Measurements from ENCODE around the gene MSH3. TPM values are rescaled to one million over a fixed set of nuclear protein-coding genes. Genes with fewer than 3 reads are reported as not detected.

The MSH3 gene
- polyA plus RNA-seq, 1 of the 3 experiments (the other 2 are of a cell fraction): 3.5 TPM

DNA sequence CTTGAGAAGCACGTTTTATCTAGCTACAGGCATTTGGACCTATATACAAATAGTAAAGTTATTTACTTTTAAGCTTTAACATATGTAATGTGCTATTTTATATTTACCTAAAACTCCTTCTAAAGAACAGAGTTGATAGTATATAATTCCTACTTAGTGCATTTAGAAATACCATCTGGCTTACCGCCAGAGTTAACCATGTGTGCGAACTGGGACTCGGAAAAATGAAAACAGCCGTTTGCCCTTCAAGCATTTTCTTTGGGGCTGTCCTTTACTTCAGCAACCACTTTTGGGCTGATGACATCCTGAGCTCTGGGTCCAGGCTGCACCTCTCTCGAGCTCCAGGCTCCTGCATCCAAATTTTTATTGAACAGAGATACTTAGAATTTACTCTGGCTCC lies 22.3 kb downstream of the MSH3 start:
- Histone ChIP-seq H3K36me3 (replicated peaks in 1 of 2; ENCODE audit: control insufficient read depth in 1 of 2, insufficient read depth in 2 of 2, low read length in 1 of 2) (peaks cover 49 to 71% of the 10 kb centered on the region in 2 experiments), H3F3A (replicated peaks; ENCODE audit: insufficient read depth) (peaks cover 1% of the 10 kb centered on the region), H3K9ac (no peak overlapping the region), H3K4me2 (no peak overlapping the region), H3K79me2 (ENCODE audit: insufficient read depth) (no peaks in the 10 kb centered on the region), H4K20me1 (ENCODE audit: insufficient read depth) (no peaks in the 10 kb centered on the region), H3K4me1 (ENCODE audit: control insufficient read depth in 1 of 2, insufficient read depth in 2 of 2, low read depth in 1 of 2, low read length in 1 of 2) (peaks cover 0 to 5% of the 10 kb centered on the region in 2 experiments; a peak in 2 of 4 replicates), H3K4me3 (ENCODE audit: low read depth in 2 of 2, low read length in 1 of 2) (no peak overlapping the region), H3K9me3 (no peaks in the 10 kb centered on the region), H3K27ac (ENCODE audit: low read depth in 2 of 2, low read length in 1 of 2) (peak overlapping the region in 1 of 2 experiments; percentile 28; a peak in 2 of 4 replicates), H3K27me3 (ENCODE audit: insufficient read depth) (no peaks in the 10 kb centered on the region), H2AFZ (ENCODE audit: low read depth) (no peak overlapping the region), H3K9me2 (no peaks in the 10 kb centered on the region)
- 74% methylated on average over 6 of the region's 6 CpGs for WGBS (ENCODE audit: low lambda C conversion rate)
- peak; percentile 33 for DNase-seq
- TF ChIP-seq, protein P1, sequence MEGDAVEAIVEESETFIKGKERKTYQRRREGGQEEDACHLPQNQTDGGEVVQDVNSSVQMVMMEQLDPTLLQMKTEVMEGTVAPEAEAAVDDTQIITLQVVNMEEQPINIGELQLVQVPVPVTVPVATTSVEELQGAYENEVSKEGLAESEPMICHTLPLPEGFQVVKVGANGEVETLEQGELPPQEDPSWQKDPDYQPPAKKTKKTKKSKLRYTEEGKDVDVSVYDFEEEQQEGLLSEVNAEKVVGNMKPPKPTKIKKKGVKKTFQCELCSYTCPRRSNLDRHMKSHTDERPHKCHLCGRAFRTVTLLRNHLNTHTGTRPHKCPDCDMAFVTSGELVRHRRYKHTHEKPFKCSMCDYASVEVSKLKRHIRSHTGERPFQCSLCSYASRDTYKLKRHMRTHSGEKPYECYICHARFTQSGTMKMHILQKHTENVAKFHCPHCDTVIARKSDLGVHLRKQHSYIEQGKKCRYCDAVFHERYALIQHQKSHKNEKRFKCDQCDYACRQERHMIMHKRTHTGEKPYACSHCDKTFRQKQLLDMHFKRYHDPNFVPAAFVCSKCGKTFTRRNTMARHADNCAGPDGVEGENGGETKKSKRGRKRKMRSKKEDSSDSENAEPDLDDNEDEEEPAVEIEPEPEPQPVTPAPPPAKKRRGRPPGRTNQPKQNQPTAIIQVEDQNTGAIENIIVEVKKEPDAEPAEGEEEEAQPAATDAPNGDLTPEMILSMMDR (IDR thresholded peaks at IDR 0.05): no peak
- TF ChIP-seq RXRA (IDR thresholded peaks at IDR 0.05; ENCODE audit: borderline replicate concordance, low read depth) (no peak), ELF1 (IDR thresholded peaks at IDR 0.05) (no peak), MXI1 (IDR thresholded peaks at IDR 0.05; ENCODE audit: low read depth, low read length) (peak; percentile 32; the same call in 1 of the 2 replicates), SMC3 (IDR thresholded peaks at IDR 0.05; ENCODE audit: low read depth, low read length) (no peak), YY1 (IDR thresholded peaks at IDR 0.05; ENCODE audit: low read depth) (no peak), GATA2 (CRISPR knock-in tag; IDR thresholded peaks at IDR 0.05) (peak; percentile 7; the same call in 1 of the 2 replicates), TCF12 (IDR thresholded peaks at IDR 0.05) (no peak), CHD2 (IDR thresholded peaks at IDR 0.05; ENCODE audit: low read length, partially characterized antibody) (no peak)
- TF ChIP-seq, protein P2, sequence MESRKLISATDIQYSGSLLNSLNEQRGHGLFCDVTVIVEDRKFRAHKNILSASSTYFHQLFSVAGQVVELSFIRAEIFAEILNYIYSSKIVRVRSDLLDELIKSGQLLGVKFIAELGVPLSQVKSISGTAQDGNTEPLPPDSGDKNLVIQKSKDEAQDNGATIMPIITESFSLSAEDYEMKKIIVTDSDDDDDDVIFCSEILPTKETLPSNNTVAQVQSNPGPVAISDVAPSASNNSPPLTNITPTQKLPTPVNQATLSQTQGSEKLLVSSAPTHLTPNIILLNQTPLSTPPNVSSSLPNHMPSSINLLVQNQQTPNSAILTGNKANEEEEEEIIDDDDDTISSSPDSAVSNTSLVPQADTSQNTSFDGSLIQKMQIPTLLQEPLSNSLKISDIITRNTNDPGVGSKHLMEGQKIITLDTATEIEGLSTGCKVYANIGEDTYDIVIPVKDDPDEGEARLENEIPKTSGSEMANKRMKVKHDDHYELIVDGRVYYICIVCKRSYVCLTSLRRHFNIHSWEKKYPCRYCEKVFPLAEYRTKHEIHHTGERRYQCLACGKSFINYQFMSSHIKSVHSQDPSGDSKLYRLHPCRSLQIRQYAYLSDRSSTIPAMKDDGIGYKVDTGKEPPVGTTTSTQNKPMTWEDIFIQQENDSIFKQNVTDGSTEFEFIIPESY (IDR thresholded peaks at IDR 0.05; ENCODE audit: borderline replicate concordance, low read depth): no peak
- CTCF ChIA-PET: interaction anchor here (0.9 to 2.4 kb wide), 4 partner anchors 10 to 489 kb away, joined by 3 to 6 read pairs (median 4); no protein-coding TSS in a partner anchor
- POLR2A ChIA-PET: no interaction called here

DNA sequence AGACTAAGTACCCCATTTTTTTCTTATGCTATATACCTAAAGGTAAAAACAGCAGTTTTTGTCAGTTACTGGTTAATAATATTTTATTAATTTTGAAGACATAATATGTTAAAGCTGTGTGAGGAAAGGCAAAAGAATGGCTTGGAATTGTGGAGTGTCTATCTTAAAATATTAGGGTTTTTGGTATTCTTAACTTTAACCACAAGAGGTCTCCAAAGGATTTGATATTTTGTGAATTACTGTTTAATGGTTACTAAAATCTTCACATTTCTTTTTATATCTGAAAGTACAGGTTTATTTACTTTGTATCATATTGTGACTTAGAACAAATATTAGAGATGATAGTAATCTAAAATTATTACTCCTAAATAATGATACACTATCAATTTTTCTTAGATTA lies 32.3 kb downstream of the MSH3 start:
- TF ChIP-seq, protein P1 (IDR thresholded peaks at IDR 0.05): peak; percentile 64
- TF ChIP-seq MEF2A (IDR thresholded peaks at IDR 0.05; ENCODE audit: borderline replicate concordance, low read depth): no peak
- TF ChIP-seq, protein P2 (IDR thresholded peaks at IDR 0.05; ENCODE audit: borderline replicate concordance, low read depth): no peak
- TF ChIP-seq ELF1 (IDR thresholded peaks at IDR 0.05): no peak
- peak; percentile 67 for TF ChIP-seq RAD21 (IDR thresholded peaks at IDR 0.05; ENCODE audit: low read length)
- peak; percentile 23; the same call in 1 of the 2 replicates for TF ChIP-seq SMC3 (IDR thresholded peaks at IDR 0.05; ENCODE audit: low read depth, low read length)
- CTCF ChIA-PET: interaction anchor here (0.8 to 4.4 kb wide), 14 partner anchors 10 to 1662 kb away, joined by 3 to 22 read pairs (median 4); partner anchors contain the start of gene RASGRF2

More for the DNA sequence above, 32.3 kb downstream of the MSH3 start:
- H3K9ac ChIP-seq: no peak overlapping the region
- H4K20me1 ChIP-seq (ENCODE audit: insufficient read depth): no peaks in the 10 kb centered on the region
- peaks cover 8 to 31% of the 10 kb centered on the region in 2 experiments for H3K36me3 ChIP-seq (replicated peaks in 1 of 2; ENCODE audit: control insufficient read depth in 1 of 2, insufficient read depth in 2 of 2, low read length in 1 of 2)
- H2AFZ ChIP-seq (ENCODE audit: low read depth): no peak overlapping the region
- H3K4me3 ChIP-seq (ENCODE audit: low read depth in 2 of 2, low read length in 1 of 2): no peak overlapping the region; a peak in 1 of 4 replicates
- POLR2A ChIA-PET: no interaction called here
- H3K27ac ChIP-seq (ENCODE audit: low read depth in 2 of 2, low read length in 1 of 2): no peak overlapping the region
- H3F3A ChIP-seq (replicated peaks; ENCODE audit: insufficient read depth): peaks cover 6% of the 10 kb centered on the region
- no peak for DNase-seq
- peaks cover 8% of the 10 kb centered on the region; the same call in 1 of the 2 replicates for H3K79me2 ChIP-seq (ENCODE audit: insufficient read depth)
- H3K4me1 ChIP-seq (ENCODE audit: control insufficient read depth in 1 of 2, insufficient read depth in 2 of 2, low read depth in 1 of 2, low read length in 1 of 2): no peaks in the 10 kb centered on the region
- H3K9me2 ChIP-seq: no peaks in the 10 kb centered on the region
- no peaks in the 10 kb centered on the region for H3K9me3 ChIP-seq
- H3K4me2 ChIP-seq: no peak overlapping the region
- H3K27me3 ChIP-seq (ENCODE audit: insufficient read depth): no peaks in the 10 kb centered on the region
